ENCODE results near the gene SORL1.
"Not testable (repeated sequence)": the region's sequence is repeated elsewhere in the genome, so short reads cannot be mapped to it uniquely, and the experiment has no call there.

The SORL1 gene

GRCh38 chr11:121497176-121497998, 45.3 kb downstream of the SORL1 start:
- no peaks in the 10 kb centered on the region for H3K9me3 ChIP-seq (ENCODE audit: control insufficient read depth, low read depth, low read length)
- H3K27me3 ChIP-seq (ENCODE audit: control insufficient read depth, insufficient read depth, low read length): no peaks in the 10 kb centered on the region
- H3K36me3 ChIP-seq (ENCODE audit: control insufficient read depth, low read depth, low read length): peaks cover 29% of the 10 kb centered on the region
- peaks cover 22% of the 10 kb centered on the region for H3K4me1 ChIP-seq (ENCODE audit: control insufficient read depth, low read depth, low read length)
- no peak overlapping the region for H3K9ac ChIP-seq (ENCODE audit: low read length)
- H3K4me3 ChIP-seq (ENCODE audit: low read length): no peak overlapping the region
- H3K27ac ChIP-seq (ENCODE audit: low read length): no peak overlapping the region

- Histone ChIP-seq H3K27ac (ENCODE audit: low read length) (no peak overlapping the region), H3K9me3 (ENCODE audit: control insufficient read depth, low read depth, low read length) (no peaks in the 10 kb centered on the region), H3K9ac (ENCODE audit: low read length) (no peak overlapping the region), H3K4me3 (ENCODE audit: low read length) (no peak overlapping the region), H3K27me3 (ENCODE audit: control insufficient read depth, insufficient read depth, low read length) (no peaks in the 10 kb centered on the region), H3K36me3 (ENCODE audit: control insufficient read depth, low read depth, low read length) (peaks cover 29% of the 10 kb centered on the region), H3K4me1 (ENCODE audit: control insufficient read depth, low read depth, low read length) (peaks cover 14% of the 10 kb centered on the region)
Measured at GRCh38 chr11:121499405-121499804, 47.3 kb downstream of the SORL1 start.

GRCh38 chr11:121500275-121500674, 48.2 kb downstream of the SORL1 start:
- H3K9me3 ChIP-seq (ENCODE audit: control insufficient read depth, low read depth, low read length): no peaks in the 10 kb centered on the region
- no peaks in the 10 kb centered on the region for H3K27me3 ChIP-seq (ENCODE audit: control insufficient read depth, insufficient read depth, low read length)
- no peak overlapping the region for H3K9ac ChIP-seq (ENCODE audit: low read length)
- no peak overlapping the region for H3K4me3 ChIP-seq (ENCODE audit: low read length)
- peaks cover 29% of the 10 kb centered on the region for H3K36me3 ChIP-seq (ENCODE audit: control insufficient read depth, low read depth, low read length)
- no peak overlapping the region for H3K27ac ChIP-seq (ENCODE audit: low read length)
- peaks cover 9% of the 10 kb centered on the region for H3K4me1 ChIP-seq (ENCODE audit: control insufficient read depth, low read depth, low read length)

- peaks cover 31% of the 10 kb centered on the region for H3K36me3 ChIP-seq (ENCODE audit: control insufficient read depth, low read depth, low read length)
Measured at GRCh38 chr11:121500717-121501116, 48.6 kb downstream of the SORL1 start.

GRCh38 chr11:121503051-121503450, 50.9 kb downstream of the SORL1 start:
- peaks cover 5% of the 10 kb centered on the region for H3K9me3 ChIP-seq (ENCODE audit: control insufficient read depth, low read depth, low read length)
- H3K27ac ChIP-seq (ENCODE audit: low read length): no peak overlapping the region
- no peak overlapping the region for H3K9ac ChIP-seq (ENCODE audit: low read length)
- no peak overlapping the region for H3K4me3 ChIP-seq (ENCODE audit: low read length)
- H3K27me3 ChIP-seq (ENCODE audit: control insufficient read depth, insufficient read depth, low read length): no peaks in the 10 kb centered on the region
- peaks cover 18% of the 10 kb centered on the region for H3K36me3 ChIP-seq (ENCODE audit: control insufficient read depth, low read depth, low read length)
- H3K4me1 ChIP-seq (ENCODE audit: control insufficient read depth, low read depth, low read length): peaks cover 2% of the 10 kb centered on the region

More at GRCh38 chr11:121500717-121501116, 48.6 kb downstream of the SORL1 start:
- Histone ChIP-seq H3K27me3 (ENCODE audit: control insufficient read depth, insufficient read depth, low read length) (no peaks in the 10 kb centered on the region), H3K9me3 (ENCODE audit: control insufficient read depth, low read depth, low read length) (peaks cover 3% of the 10 kb centered on the region), H3K4me3 (ENCODE audit: low read length) (no peak overlapping the region), H3K27ac (ENCODE audit: low read length) (no peak overlapping the region), H3K9ac (ENCODE audit: low read length) (no peak overlapping the region), H3K4me1 (ENCODE audit: control insufficient read depth, low read depth, low read length) (peaks cover 9% of the 10 kb centered on the region)

- H3K36me3 ChIP-seq (ENCODE audit: control insufficient read depth, low read depth, low read length); H3K9ac ChIP-seq (ENCODE audit: low read length); H3K27ac ChIP-seq (ENCODE audit: low read length); H3K4me3 ChIP-seq (ENCODE audit: low read length); H3K9me3 ChIP-seq (ENCODE audit: control insufficient read depth, low read depth, low read length); H3K27me3 ChIP-seq (ENCODE audit: control insufficient read depth, insufficient read depth, low read length): not testable (repeated sequence)
- H3K4me1 ChIP-seq (ENCODE audit: control insufficient read depth, low read depth, low read length): peaks cover 13% of the 10 kb centered on the region
Measured at GRCh38 chr11:121506237-121506636, 54.1 kb downstream of the SORL1 start.

- H3K27me3 ChIP-seq (ENCODE audit: control insufficient read depth, insufficient read depth, low read length): no peaks in the 10 kb centered on the region
- H3K36me3 ChIP-seq (ENCODE audit: control insufficient read depth, low read depth, low read length): peaks cover 11% of the 10 kb centered on the region
- peak overlapping the region; percentile 91 for H3K27ac ChIP-seq (ENCODE audit: low read length)
- peaks cover 13% of the 10 kb centered on the region for H3K4me1 ChIP-seq (ENCODE audit: control insufficient read depth, low read depth, low read length)
- no peak overlapping the region for H3K4me3 ChIP-seq (ENCODE audit: low read length)
- peak overlapping the region; percentile 33 for H3K9ac ChIP-seq (ENCODE audit: low read length)
- H3K9me3 ChIP-seq (ENCODE audit: control insufficient read depth, low read depth, low read length): peaks cover 5% of the 10 kb centered on the region
Measured at GRCh38 chr11:121508449-121508848, 56.3 kb downstream of the SORL1 start.

GRCh38 chr11:121510438-121510837, 58.3 kb downstream of the SORL1 start:
- H3K36me3 ChIP-seq (ENCODE audit: control insufficient read depth, low read depth, low read length): peaks cover 26% of the 10 kb centered on the region
- peaks cover 13% of the 10 kb centered on the region for H3K4me1 ChIP-seq (ENCODE audit: control insufficient read depth, low read depth, low read length)
- no peak overlapping the region for H3K4me3 ChIP-seq (ENCODE audit: low read length)
- H3K9ac ChIP-seq (ENCODE audit: low read length): no peak overlapping the region
- H3K27ac ChIP-seq (ENCODE audit: low read length): no peak overlapping the region
- H3K9me3 ChIP-seq (ENCODE audit: control insufficient read depth, low read depth, low read length): peaks cover 5% of the 10 kb centered on the region
- no peaks in the 10 kb centered on the region for H3K27me3 ChIP-seq (ENCODE audit: control insufficient read depth, insufficient read depth, low read length)

GRCh38 chr11:121512468-121513465, 60.7 kb downstream of the SORL1 start:
- Histone ChIP-seq H3K27ac (ENCODE audit: low read length) (no peak overlapping the region), H3K27me3 (ENCODE audit: control insufficient read depth, insufficient read depth, low read length) (no peaks in the 10 kb centered on the region), H3K9me3 (ENCODE audit: control insufficient read depth, low read depth, low read length) (no peaks in the 10 kb centered on the region), H3K9ac (ENCODE audit: low read length) (no peak overlapping the region), H3K4me3 (ENCODE audit: low read length) (no peak overlapping the region), H3K36me3 (ENCODE audit: control insufficient read depth, low read depth, low read length) (peaks cover 24% of the 10 kb centered on the region), H3K4me1 (ENCODE audit: control insufficient read depth, low read depth, low read length) (peaks cover 13% of the 10 kb centered on the region)

GRCh38 chr11:121513807-121514206, 61.7 kb downstream of the SORL1 start:
- peaks cover 24% of the 10 kb centered on the region for H3K36me3 ChIP-seq (ENCODE audit: control insufficient read depth, low read depth, low read length)
- H3K9ac ChIP-seq (ENCODE audit: low read length): no peak overlapping the region
- no peak overlapping the region for H3K4me3 ChIP-seq (ENCODE audit: low read length)
- peaks cover 3% of the 10 kb centered on the region for H3K4me1 ChIP-seq (ENCODE audit: control insufficient read depth, low read depth, low read length)
- no peak overlapping the region for H3K27ac ChIP-seq (ENCODE audit: low read length)
- H3K27me3 ChIP-seq (ENCODE audit: control insufficient read depth, insufficient read depth, low read length): no peaks in the 10 kb centered on the region
- no peaks in the 10 kb centered on the region for H3K9me3 ChIP-seq (ENCODE audit: control insufficient read depth, low read depth, low read length)

GRCh38 chr11:121514432-121515334, 62.6 kb downstream of the SORL1 start:
- peaks cover 24% of the 10 kb centered on the region for H3K36me3 ChIP-seq (ENCODE audit: control insufficient read depth, low read depth, low read length)
- H3K4me3 ChIP-seq (ENCODE audit: low read length): no peak overlapping the region
- no peaks in the 10 kb centered on the region for H3K4me1 ChIP-seq (ENCODE audit: control insufficient read depth, low read depth, low read length)

More at GRCh38 chr11:121514432-121515334, 62.6 kb downstream of the SORL1 start:
- H3K27me3 ChIP-seq (ENCODE audit: control insufficient read depth, insufficient read depth, low read length): no peaks in the 10 kb centered on the region
- H3K27ac ChIP-seq (ENCODE audit: low read length): no peak overlapping the region
- no peaks in the 10 kb centered on the region for H3K9me3 ChIP-seq (ENCODE audit: control insufficient read depth, low read depth, low read length)
- H3K9ac ChIP-seq (ENCODE audit: low read length): no peak overlapping the region
